ENCODE data around the gene NFATC4.

Gene NFATC4

DNA sequence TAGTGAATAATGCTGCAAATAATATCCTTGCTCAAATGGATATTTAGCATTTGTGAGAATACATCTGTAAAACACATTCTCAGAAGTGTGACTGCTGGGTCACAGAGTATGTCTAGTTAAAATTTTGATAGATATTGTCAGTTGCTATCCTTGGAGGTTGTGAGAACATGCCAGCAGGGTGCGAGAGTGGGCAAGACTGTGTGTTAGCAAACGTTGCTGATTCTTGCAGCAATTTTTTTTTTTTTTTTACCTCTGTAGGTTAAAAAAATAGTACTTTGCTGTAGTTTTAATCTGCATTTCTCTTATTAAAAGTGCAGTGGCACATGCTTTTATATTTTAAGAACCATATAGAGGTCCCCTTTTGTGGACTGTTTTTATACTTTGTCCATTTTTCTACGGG, 26.3 kb downstream of the NFATC4 start:
- no peak for TF ChIP-seq CTCF (IDR thresholded peaks at IDR 0.05; ENCODE audit: low read depth, low read length)
- H3K4me3 ChIP-seq (replicated peaks in 1 of 2; ENCODE audit: low read depth in 2 of 2, low read length in 2 of 2): no peak overlapping the region
- no peak for DNase-seq (ENCODE audit: low read depth in 2 of 2)

DNA sequence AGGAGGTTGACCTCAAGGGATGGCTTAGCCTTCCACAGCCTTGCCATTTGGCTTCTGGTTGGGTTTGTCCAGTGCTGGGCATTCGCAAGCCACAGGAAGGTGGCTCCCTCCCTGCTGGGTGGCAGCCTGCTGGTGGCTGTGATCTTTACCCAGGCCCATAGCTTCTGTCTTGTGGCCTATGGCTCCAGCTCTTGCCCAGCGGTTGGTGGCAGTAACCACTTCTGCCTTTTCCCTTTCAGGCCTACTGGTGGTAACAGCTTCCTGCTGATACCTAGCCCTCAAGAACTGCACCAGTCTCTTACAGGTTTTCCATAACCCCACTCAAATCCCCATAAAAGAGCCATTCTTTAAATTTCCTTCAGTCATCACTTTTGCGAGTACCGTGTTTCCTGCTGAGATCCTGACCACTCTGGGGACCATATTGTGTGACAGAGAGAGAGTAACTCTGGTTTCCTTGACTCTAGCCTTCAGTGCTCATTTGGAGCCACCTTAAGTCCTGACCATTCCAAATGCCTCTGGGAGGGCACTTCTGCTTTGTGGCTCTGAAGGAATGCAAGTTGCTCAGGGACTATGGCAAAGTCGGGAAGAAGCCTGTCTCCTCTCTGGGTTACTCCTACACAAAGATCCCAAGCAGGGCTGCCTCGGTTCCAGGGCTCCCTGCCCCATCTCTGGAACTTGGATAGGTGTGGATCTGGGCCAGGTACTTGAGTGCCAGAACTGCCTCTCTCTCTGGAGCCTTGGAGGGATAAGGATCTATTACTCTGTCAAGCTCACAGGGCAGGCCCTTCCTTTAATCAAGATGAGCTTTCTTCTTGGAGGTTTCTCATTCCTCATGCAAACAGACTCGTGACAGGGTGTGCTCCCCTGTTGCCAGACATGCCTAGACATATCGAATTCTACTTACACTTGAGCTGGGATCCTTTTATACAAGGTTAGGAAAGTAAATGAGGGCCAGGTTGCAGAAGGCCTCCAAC, 27.9 kb downstream of the NFATC4 start:
- peak in 1 of 2 donors; percentile 21 for DNase-seq (ENCODE audit: low read depth in 2 of 2)
- no peak overlapping the region for H3K4me3 ChIP-seq (replicated peaks in 1 of 2; ENCODE audit: low read depth in 2 of 2, low read length in 2 of 2)
- TF ChIP-seq CTCF (IDR thresholded peaks at IDR 0.05; ENCODE audit: low read depth, low read length): no peak

- H3K4me3 ChIP-seq (replicated peaks in 1 of 2; ENCODE audit: low read depth in 2 of 2, low read length in 2 of 2): no peak overlapping the region
- no peak for TF ChIP-seq CTCF (IDR thresholded peaks at IDR 0.05; ENCODE audit: low read depth, low read length)
- no peak for DNase-seq (ENCODE audit: low read depth in 2 of 2)
Observed at GRCh38 chr14:24397639-24398292, 29.8 kb downstream of the NFATC4 start.

DNA sequence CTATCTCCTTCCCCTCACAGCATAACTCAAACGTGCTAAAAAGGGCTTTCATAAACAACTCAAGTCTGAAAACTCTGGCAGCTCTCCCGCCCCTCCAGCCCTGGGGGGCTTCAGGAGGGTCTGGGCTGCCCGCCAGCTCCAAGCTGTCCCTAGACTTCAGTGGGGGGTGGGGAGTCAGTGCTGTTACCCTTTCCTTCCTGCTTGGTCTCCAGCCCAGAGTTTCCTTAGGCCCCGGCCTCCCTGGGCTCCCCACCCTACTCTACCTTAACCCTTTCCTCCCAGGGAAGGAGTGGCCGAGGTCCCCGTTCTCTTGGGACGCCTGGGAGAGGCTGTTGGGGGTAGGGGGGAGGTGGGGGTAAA, 30.3 kb downstream of the NFATC4 start:
- H3K4me3 ChIP-seq (replicated peaks in 1 of 2; ENCODE audit: low read depth in 2 of 2, low read length in 2 of 2): peak overlapping the region in 1 of 2 donors; percentile 68
- TF ChIP-seq CTCF (IDR thresholded peaks at IDR 0.05; ENCODE audit: low read depth, low read length): no peak
- peak in 1 of 2 donors; percentile 78 for DNase-seq (ENCODE audit: low read depth in 2 of 2)

GRCh38 chr14:24398653-24399446, 30.9 kb downstream of the NFATC4 start, which contains the start of gene NYNRIN:
Gene NYNRIN (plus strand): TSS chr14:24399003. CDS start chr14:24399247, 244 bp downstream.
- TF ChIP-seq CTCF (IDR thresholded peaks at IDR 0.05; ENCODE audit: low read depth, low read length): no peak
- DNase-seq (ENCODE audit: low read depth in 2 of 2): peak in 1 of 2 donors; percentile 80
- H3K4me3 ChIP-seq (replicated peaks in 1 of 2; ENCODE audit: low read depth in 2 of 2, low read length in 2 of 2): peak within 1 kb of the TSS; percentile 62 to 68

DNA sequence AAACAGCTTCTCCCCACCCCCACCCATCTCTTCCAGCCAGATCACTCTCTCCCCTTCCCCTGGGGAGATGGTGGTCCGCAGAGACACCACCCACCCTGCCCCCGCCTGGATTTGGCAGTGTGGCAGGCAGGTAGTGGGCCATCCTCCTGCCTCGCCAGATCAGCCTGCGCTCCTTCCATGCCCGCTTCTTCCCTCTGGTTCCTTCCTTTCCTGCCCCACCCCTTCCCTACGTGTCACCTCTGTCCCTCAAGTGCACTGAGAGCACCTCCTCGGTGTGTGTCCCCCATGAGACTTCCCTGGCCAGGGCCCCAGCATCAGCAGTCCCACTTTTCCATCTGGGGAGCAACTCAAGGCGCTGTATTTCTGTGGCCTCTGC, 31.5 kb downstream of the NFATC4 start:
- DNase-seq (ENCODE audit: low read depth in 2 of 2): no peak
- no peak for TF ChIP-seq CTCF (IDR thresholded peaks at IDR 0.05; ENCODE audit: low read depth, low read length)
- peak overlapping the region; percentile 62 to 68 for H3K4me3 ChIP-seq (replicated peaks in 1 of 2; ENCODE audit: low read depth in 2 of 2, low read length in 2 of 2)
